GM10248 (cell line): ENCODE results near the gene ANKS3.
A peak's percentile ranks its signal among the peaks of the same experiment; 100 is the strongest.

ENCODE experiments used
- CTCF ChIA-PET: fragments of 300-600 bp; sonication (Branson Sonifier 250); formaldehyde crosslinking; extraction: SDS; loops from one replicate; lab custom pipeline; 2021; ENCODE audit warnings: antibody characterized with exemption; lab: Yijun Ruan, JAX
- POLR2A ChIA-PET: fragments of 350-650 bp; sonication (Branson Sonifier 250); formaldehyde crosslinking; extraction: SDS; loops from one replicate; lab custom pipeline; 2020; ENCODE audit warnings: antibody characterized with exemption; lab: Yijun Ruan, JAX
- DNase-seq: peaks from one replicate; pipeline ENCODE4 v3.0.0; 2012; ENCODE audit errors: extremely low spot score
- CTCF ChIP-seq: IDR thresholded peaks from 2 replicates; pipeline ENCODE4 v1.5.1; 2012; ENCODE audit warnings: mild to moderate bottlenecking, low read depth; ENCODE audit errors: extremely low read depth, missing control alignments, control extremely low read depth

Gene ANKS3

GRCh38 chr16:4775005-4775404, 40.9 kb upstream of the ANKS3 start:
- ChIA-PET POLR2A (no interaction called here), CTCF (no interaction called here)
- no peak for DNase-seq
- no peak for TF ChIP-seq CTCF

GRCh38 chr16:4772351-4772750, 38.3 kb upstream of the ANKS3 start:
- ChIA-PET POLR2A (interaction anchor here (1.4 kb wide), 1 partner anchor 29 kb away, joined by 3 read pairs; no protein-coding TSS in a partner anchor), CTCF (no interaction called here)
- DNase-seq: no peak
- TF ChIP-seq CTCF: no peak

- ChIA-PET CTCF (interaction anchor here (0.6 kb wide), 1 partner anchor 237 kb away, joined by 3 read pairs; no protein-coding TSS in a partner anchor), POLR2A (no interaction called here)
- TF ChIP-seq CTCF: no peak
- no peak for DNase-seq
Measured at GRCh38 chr16:4771646-4772045, 37.6 kb upstream of the ANKS3 start.

GRCh38 chr16:4769306-4769638, 35.2 kb upstream of the ANKS3 start:
- CTCF ChIA-PET: interaction anchor here (1.1 to 1.8 kb wide), 4 partner anchors 8 to 151 kb away, joined by 3 to 5 read pairs (median 4); partner anchors contain the start of genes ANKS3 and DNAAF8
- POLR2A ChIA-PET: interaction anchor here (0.6 to 1.0 kb wide), 4 partner anchors 9 to 516 kb away, joined by 3 read pairs; no protein-coding TSS in a partner anchor
- TF ChIP-seq CTCF: no peak
- no peak for DNase-seq

- TF ChIP-seq CTCF: no peak
- CTCF ChIA-PET: interaction anchor here (1.0 to 1.8 kb wide), 6 partner anchors 9 to 151 kb away, joined by 3 to 5 read pairs (median 3); partner anchors contain the start of genes ANKS3, DNAAF8 and MGRN1
- DNase-seq: peak; percentile 92
- POLR2A ChIA-PET: interaction anchor here (0.6 to 1.4 kb wide), 6 partner anchors 8 to 515 kb away, joined by 3 to 5 read pairs (median 3); partner anchors contain the start of genes DNAAF8 and NAGPA
Measured at GRCh38 chr16:4768549-4769305, 34.7 kb upstream of the ANKS3 start.

GRCh38 chr16:4767872-4768548, 33.9 kb upstream of the ANKS3 start:
- no peak for DNase-seq
- POLR2A ChIA-PET: interaction anchor here (1.0 to 1.4 kb wide), 3 partner anchors 8 to 266 kb away, joined by 3 to 5 read pairs (median 5); partner anchors contain the start of genes DNAAF8 and NAGPA
- no peak for TF ChIP-seq CTCF
- CTCF ChIA-PET: interaction anchor here (1.0 to 1.8 kb wide), 6 partner anchors 9 to 150 kb away, joined by 3 to 5 read pairs (median 3); partner anchors contain the start of genes ANKS3, DNAAF8 and MGRN1
